Esophagus squamous epithelium (tissue), 4 donors: ENCODE measurements around the gene LRCH4.

Experiments used
- CTCF ChIP-seq, 6 experiments: fragments of 450-650 bp in 4 of 6; fragments of 200-600 bp in 2 of 6; sonication (generic) in 2 of 6; IDR thresholded peaks; one replicate each; pipeline ENCODE4 v1.5.1; 2016 to 2019; ENCODE audit warnings: antibody characterized with exemption in 6 of 6, mild to moderate bottlenecking in 4 of 6, moderate library complexity in 4 of 6
- POLR2A ChIP-seq, 4 donors: fragments of 450-650 bp; IDR thresholded peaks; one replicate each; pipeline ENCODE4 v1.6.1; 2017; ENCODE audit warnings: antibody characterized with exemption in 4 of 4, mild to moderate bottlenecking in 4 of 4, moderate library complexity in 3 of 4

GRCh38 chr7:100563809-100564400 lies 22.0 kb downstream of the LRCH4 start:
- TF ChIP-seq CTCF (IDR thresholded peaks at IDR 0.05) (peak; percentile 88 to 98 (median 96)), POLR2A (IDR thresholded peaks at IDR 0.05) (no peak)
